Endodermal cell (in vitro differentiated cells): ENCODE results near the gene SNX5. TPM values are rescaled to one million over a fixed set of nuclear protein-coding genes. Genes with fewer than 3 reads are reported as not detected.

Experiments used
- DNase-seq: peaks from one replicate; pipeline ENCODE4 v3.0.0-alpha.2; 2017
- H3K27ac ChIP-seq: 2 replicates; pipeline ENCODE4 v1.5.1; 2013; ENCODE audit warnings: mild to moderate bottlenecking, low read depth, low read length, moderate library complexity
- H3K27me3 ChIP-seq: 2 replicates; pipeline ENCODE4 v1.6.1; 2013; ENCODE audit warnings: mild to moderate bottlenecking, low read length, moderate library complexity; ENCODE audit not compliant: insufficient read depth, control insufficient read depth, poor library complexity, severe bottlenecking
- H3K36me3 ChIP-seq: 2 replicates; pipeline ENCODE4 v1.7.0; 2013; ENCODE audit warnings: mild to moderate bottlenecking, low read length, moderate library complexity; ENCODE audit not compliant: control insufficient read depth, insufficient read depth
- H3K4me1 ChIP-seq: one replicate; pipeline ENCODE4 v1.7.0; 2013; ENCODE audit warnings: low read length; ENCODE audit not compliant: control insufficient read depth, insufficient read depth
- H3K4me3 ChIP-seq: 2 replicates; pipeline ENCODE4 v1.5.1; 2013; ENCODE audit warnings: mild to moderate bottlenecking, low read length, moderate library complexity
- H3K9ac ChIP-seq: 2 replicates; pipeline ENCODE4 v1.6.1; 2013; ENCODE audit warnings: mild to moderate bottlenecking, low read length, moderate library complexity; ENCODE audit not compliant: poor library complexity, severe bottlenecking; ENCODE audit errors: extremely low read depth
- H3K9me3 ChIP-seq: 2 replicates; pipeline ENCODE4 v1.6.1; 2013; ENCODE audit warnings: mild to moderate bottlenecking, low read length, moderate library complexity; ENCODE audit not compliant: control insufficient read depth
- H3K27ac Mint-ChIP-seq: 2 replicates; pipeline ENCODE4 v1.8.0; 2020; ENCODE audit warnings: mixed read lengths
- H3K27me3 Mint-ChIP-seq: 2 replicates; pipeline ENCODE4 v1.8.0; 2021; ENCODE audit warnings: mild to moderate bottlenecking, mixed read lengths; ENCODE audit not compliant: insufficient read depth
- H3K36me3 Mint-ChIP-seq: 2 replicates; pipeline ENCODE4 v1.8.0; 2020; ENCODE audit warnings: low read depth, mixed read lengths
- H3K4me1 Mint-ChIP-seq: 2 replicates; pipeline ENCODE4 v1.8.0; 2020; ENCODE audit warnings: mixed read lengths
- H3K4me3 Mint-ChIP-seq: 2 replicates; pipeline ENCODE4 v1.8.0; 2020; ENCODE audit warnings: mild to moderate bottlenecking, moderate library complexity, mixed read lengths
- H3K9me3 Mint-ChIP-seq: 2 replicates; pipeline ENCODE4 v1.8.0; 2020; ENCODE audit warnings: mild to moderate bottlenecking, mixed read lengths
- WGBS, 2 experiments: methylation state at CpG; one replicate each; pipeline versions ENCODE4 v1.1.5 to v1.1.7; 2013; ENCODE audit warnings: missing lambda C conversion rate in 2 of 2, mixed read lengths in 1 of 2; ENCODE audit not compliant: insufficient coverage in 1 of 2, insufficient read length in 1 of 2; 5-methylcytosine and 5-hydroxymethylcytosine counted together
- total RNA-seq, 2 donors: library from RNA; stranded (reverse); fragmentation: NEBNext Ultra II Directional in 1 of 2; extraction: Animal tissue kit (Norgen Biotek cat#: 25700) in 1 of 2; gene quantifications; 2 replicates in 1 of 2; 3 replicates in 1 of 2; pipeline ENCODE4 v1.2.1, GENCODE V29; 2021
- TF ChIP-seq, protein P1 (sequence below): fragments of 200-600 bp; sonication (generic); conservative IDR thresholded peaks from 2 replicates; pipeline ENCODE4 v1.5.0; 2021; ENCODE audit warnings: antibody characterized with exemption, mild to moderate bottlenecking

Gene SNX5
- total RNA-seq, 2 donors from 2014 or later, result 170 to 171 TPM

DNA sequence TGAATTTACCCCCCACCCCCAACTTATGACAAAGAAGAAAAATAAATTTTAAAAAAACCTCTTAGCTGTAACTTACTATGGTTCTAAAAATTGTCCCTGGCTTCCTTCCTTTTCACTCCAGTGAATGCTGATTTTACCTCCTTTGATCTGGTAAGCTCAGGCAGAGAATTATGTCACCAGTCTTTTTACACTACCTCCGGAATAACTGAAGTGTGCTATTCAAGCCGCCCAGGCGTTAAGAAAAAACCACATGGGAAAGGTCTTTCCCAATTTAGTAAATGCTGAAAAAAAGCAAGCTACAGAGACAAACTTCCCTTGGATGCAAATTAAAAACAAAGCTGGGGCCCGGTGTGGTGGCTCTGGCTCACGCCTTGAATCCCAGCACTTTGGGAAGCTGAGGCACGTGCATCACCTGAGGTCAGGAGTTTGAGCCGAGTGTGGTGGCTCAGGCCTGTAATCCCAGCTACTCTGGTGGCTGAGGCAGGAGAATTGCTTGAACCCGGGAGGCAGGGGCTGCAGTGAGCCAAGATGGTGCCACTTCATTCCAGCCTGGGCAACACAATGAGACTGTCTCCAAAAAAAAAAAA lies 12.4 kb downstream of the SNX5 start:
- H3K36me3 ChIP-seq, result peaks cover 81% of the 10 kb centered on the region
- TF ChIP-seq, protein P1, sequence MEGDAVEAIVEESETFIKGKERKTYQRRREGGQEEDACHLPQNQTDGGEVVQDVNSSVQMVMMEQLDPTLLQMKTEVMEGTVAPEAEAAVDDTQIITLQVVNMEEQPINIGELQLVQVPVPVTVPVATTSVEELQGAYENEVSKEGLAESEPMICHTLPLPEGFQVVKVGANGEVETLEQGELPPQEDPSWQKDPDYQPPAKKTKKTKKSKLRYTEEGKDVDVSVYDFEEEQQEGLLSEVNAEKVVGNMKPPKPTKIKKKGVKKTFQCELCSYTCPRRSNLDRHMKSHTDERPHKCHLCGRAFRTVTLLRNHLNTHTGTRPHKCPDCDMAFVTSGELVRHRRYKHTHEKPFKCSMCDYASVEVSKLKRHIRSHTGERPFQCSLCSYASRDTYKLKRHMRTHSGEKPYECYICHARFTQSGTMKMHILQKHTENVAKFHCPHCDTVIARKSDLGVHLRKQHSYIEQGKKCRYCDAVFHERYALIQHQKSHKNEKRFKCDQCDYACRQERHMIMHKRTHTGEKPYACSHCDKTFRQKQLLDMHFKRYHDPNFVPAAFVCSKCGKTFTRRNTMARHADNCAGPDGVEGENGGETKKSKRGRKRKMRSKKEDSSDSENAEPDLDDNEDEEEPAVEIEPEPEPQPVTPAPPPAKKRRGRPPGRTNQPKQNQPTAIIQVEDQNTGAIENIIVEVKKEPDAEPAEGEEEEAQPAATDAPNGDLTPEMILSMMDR, result no peak
- Mint-ChIP-seq H3K36me3 (peaks cover 71% of the 10 kb centered on the region), H3K27me3 (no peaks in the 10 kb centered on the region), H3K4me3 (no peak overlapping the region), H3K27ac (peak overlapping the region; percentile 61), H3K9me3 (no peaks in the 10 kb centered on the region), H3K4me1 (peaks cover 35% of the 10 kb centered on the region)
- peaks cover 21% of the 10 kb centered on the region for H3K4me1 ChIP-seq
- H3K9ac ChIP-seq, result no peak overlapping the region
- no peak for DNase-seq
- no peaks in the 10 kb centered on the region for H3K9me3 ChIP-seq
- WGBS, 2 experiments, result 93 to 94% methylated on average over 7 to 8 of the region's 8 CpGs
- H3K4me3 ChIP-seq, result no peak overlapping the region
- no peaks in the 10 kb centered on the region for H3K27me3 ChIP-seq
- no peak overlapping the region for H3K27ac ChIP-seq

DNA sequence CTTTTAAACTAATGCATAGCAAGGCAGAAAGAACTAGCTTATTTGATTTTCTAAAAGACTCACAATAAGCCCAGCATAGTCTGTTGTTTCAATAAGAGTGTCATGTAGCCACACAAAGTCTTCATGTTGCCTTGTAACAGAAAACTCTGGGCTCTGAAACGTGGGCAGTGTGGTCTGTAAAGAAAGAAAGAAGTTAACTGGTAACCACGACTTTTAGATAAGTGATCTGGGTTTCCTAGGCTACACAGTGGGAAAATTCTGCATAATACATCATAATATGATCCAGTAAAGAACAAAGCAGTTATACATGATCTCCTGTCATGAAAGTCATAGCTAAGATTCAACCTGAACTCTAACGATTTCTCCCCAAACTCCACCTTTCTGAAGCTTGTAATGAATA lies 13.3 kb downstream of the SNX5 start:
- TF ChIP-seq, protein P1, result no peak
- Mint-ChIP-seq H3K9me3 (no peaks in the 10 kb centered on the region), H3K4me3 (no peak overlapping the region), H3K36me3 (peaks cover 72% of the 10 kb centered on the region), H3K27ac (peak overlapping the region; percentile 45), H3K27me3 (no peaks in the 10 kb centered on the region), H3K4me1 (peaks cover 27% of the 10 kb centered on the region)
- H3K9ac ChIP-seq, result no peak overlapping the region
- H3K9me3 ChIP-seq, result no peaks in the 10 kb centered on the region
- DNase-seq, result no peak
- peaks cover 85% of the 10 kb centered on the region for H3K36me3 ChIP-seq
- peaks cover 17% of the 10 kb centered on the region for H3K4me1 ChIP-seq
- 75 to 83% methylated on average over 1 to 3 of the region's 3 CpGs for WGBS, 2 experiments
- no peak overlapping the region for H3K27ac ChIP-seq
- no peak overlapping the region for H3K4me3 ChIP-seq
- H3K27me3 ChIP-seq, result no peaks in the 10 kb centered on the region

DNA sequence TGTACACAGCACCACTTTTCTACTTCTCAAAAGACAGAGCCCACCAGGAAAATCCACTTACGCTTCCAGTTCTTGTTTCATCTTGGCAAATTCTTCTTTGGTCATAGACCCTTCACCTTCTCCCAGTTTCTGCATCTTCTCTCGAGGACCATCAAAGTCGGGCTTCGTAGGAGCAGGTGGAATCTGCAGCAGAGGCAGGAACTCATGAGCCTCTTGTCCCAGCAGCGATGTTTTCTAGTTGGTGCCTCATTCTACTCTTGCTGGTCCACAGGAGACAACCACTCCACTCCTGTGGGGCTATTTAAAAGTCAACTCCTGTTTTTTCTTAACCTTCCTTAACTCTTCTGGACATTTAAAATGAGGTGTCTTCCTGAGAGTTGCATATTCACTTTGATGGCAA lies 14.7 kb downstream of the SNX5 start:
- 96 to 97% methylated on average over 3 to 5 of the region's 5 CpGs for WGBS, 2 experiments

More for the DNA sequence above, 14.7 kb downstream of the SNX5 start:
- Histone ChIP-seq H3K27ac (no peak overlapping the region), H3K4me3 (no peak overlapping the region), H3K4me1 (peaks cover 10% of the 10 kb centered on the region), H3K9ac (no peak overlapping the region), H3K27me3 (no peaks in the 10 kb centered on the region), H3K9me3 (no peaks in the 10 kb centered on the region), H3K36me3 (peaks cover 92% of the 10 kb centered on the region)
- H3K4me3 Mint-ChIP-seq, result no peak overlapping the region
- H3K27me3 Mint-ChIP-seq, result no peaks in the 10 kb centered on the region
- no peak for DNase-seq
- H3K27ac Mint-ChIP-seq, result no peak overlapping the region
- no peaks in the 10 kb centered on the region for H3K9me3 Mint-ChIP-seq
- peaks cover 86% of the 10 kb centered on the region for H3K36me3 Mint-ChIP-seq
- TF ChIP-seq, protein P1, result no peak
- peaks cover 16% of the 10 kb centered on the region for H3K4me1 Mint-ChIP-seq
